Right forelimb (tissue), 1 donor: ENCODE data around the gene TNFRSF8.

Experiments used
- DNase-seq: peaks from one replicate; pipeline ENCODE4 v3.0.0-alpha.2; 2018

Gene TNFRSF8

GRCh38 chr1:12064073-12064969 lies 1.2 kb downstream of the TNFRSF8 start:
- no peak for DNase-seq

GRCh38 chr1:12065872-12066271 lies 2.8 kb downstream of the TNFRSF8 start:
- no peak for DNase-seq

GRCh38 chr1:12067900-12068821 lies 5.1 kb downstream of the TNFRSF8 start:
- DNase-seq: no peak

- no peak for DNase-seq
These were observed 6.6 kb downstream of the TNFRSF8 start for GRCh38 chr1:12069623-12070244.

- no peak for DNase-seq
These were observed 8.8 kb downstream of the TNFRSF8 start for GRCh38 chr1:12071892-12072291.

- no peak for DNase-seq
These were observed 9.6 kb downstream of the TNFRSF8 start for GRCh38 chr1:12072741-12073140.

GRCh38 chr1:12073796-12074195 lies 10.7 kb downstream of the TNFRSF8 start:
- no peak for DNase-seq

- no peak for DNase-seq
These were observed 12.4 kb downstream of the TNFRSF8 start for GRCh38 chr1:12075195-12076114.

- no peak for DNase-seq
These were observed 13.4 kb downstream of the TNFRSF8 start for GRCh38 chr1:12076425-12077005.

- no peak for DNase-seq
These were observed 15.5 kb downstream of the TNFRSF8 start for GRCh38 chr1:12078575-12078937.

GRCh38 chr1:12078938-12079861 lies 16.1 kb downstream of the TNFRSF8 start:
- no peak for DNase-seq

GRCh38 chr1:12080156-12080555 lies 17.1 kb downstream of the TNFRSF8 start:
- DNase-seq: no peak

- no peak for DNase-seq
These were observed 17.9 kb downstream of the TNFRSF8 start for GRCh38 chr1:12080773-12081556.

- no peak for DNase-seq
These were observed 18.7 kb downstream of the TNFRSF8 start for GRCh38 chr1:12081648-12082396.

GRCh38 chr1:12082988-12083387 lies 19.9 kb downstream of the TNFRSF8 start:
- no peak for DNase-seq

- DNase-seq: no peak
These were observed 20.7 kb downstream of the TNFRSF8 start for GRCh38 chr1:12083766-12084165.

GRCh38 chr1:12085643-12086260 lies 22.6 kb downstream of the TNFRSF8 start:
- no peak for DNase-seq

- DNase-seq: no peak
These were observed 24.8 kb downstream of the TNFRSF8 start for GRCh38 chr1:12087797-12088314.
